Smooth muscle cell of the brain vasculature (primary cell): ENCODE results near the gene CASP2.
"Not testable (repeated sequence)": the region's sequence is repeated elsewhere in the genome, so short reads cannot be mapped to it uniquely, and the experiment has no call there.

Experiments
- DNase-seq: peaks from one replicate; pipeline ENCODE4 v3.0.0-alpha.2; 2012; ENCODE audit warnings: low read depth, low spot score

Gene CASP2

GRCh38 chr7:143264196-143264568 is 24.0 kb upstream of the CASP2 start:
- DNase-seq, result not testable (repeated sequence)

DNA sequence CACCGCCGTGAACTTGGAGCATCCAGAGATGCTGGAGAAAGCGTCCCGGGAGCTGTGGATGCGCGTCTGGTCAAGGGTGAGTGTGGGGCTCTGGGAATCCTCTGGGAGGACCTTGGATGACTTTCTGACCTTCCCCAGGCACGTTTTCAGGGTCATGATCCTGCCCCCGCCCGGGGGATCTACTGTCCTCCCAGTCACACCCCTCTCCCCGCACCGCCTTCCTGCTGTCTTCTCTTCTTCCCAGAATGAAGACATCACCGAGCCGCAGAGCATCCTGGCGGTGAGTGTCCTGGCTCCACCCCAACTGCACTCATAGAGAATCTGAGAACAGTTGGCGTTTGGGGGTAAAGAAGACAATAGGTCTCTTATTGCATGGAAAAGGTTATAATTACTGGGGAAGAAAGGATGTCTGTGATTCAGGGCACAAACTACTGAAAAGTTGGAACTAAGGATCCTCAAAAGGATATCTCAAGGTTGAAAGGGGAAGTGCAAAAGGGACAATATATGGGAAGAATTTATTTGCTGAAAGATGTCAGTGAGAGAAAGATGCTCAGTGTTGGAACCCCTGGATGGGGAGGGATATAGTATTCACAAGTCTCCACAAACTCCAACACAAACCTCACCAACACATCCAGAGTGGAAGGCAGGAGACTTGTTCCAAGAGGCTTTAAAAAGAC is 23.0 kb upstream of the CASP2 start:
- DNase-seq, result no peak

DNA sequence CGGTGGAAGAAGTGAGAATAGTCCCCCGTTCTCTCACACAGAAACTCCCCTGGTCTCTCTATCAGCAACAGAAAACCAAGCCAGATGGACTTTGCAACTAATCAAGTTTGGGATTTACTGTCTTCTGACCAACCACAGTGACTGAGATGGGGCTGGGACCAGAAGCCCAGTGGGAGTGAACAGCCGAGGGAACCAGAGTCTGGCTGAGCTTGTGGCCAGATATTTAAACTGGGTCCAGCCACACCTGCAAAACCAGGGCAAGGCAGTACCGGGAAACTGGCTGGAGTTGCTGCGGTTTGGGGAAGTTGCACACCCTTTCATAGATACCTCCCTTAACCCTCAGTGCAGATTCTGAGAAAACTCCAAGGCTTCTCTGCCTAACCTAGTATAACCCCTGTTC is 18.9 kb upstream of the CASP2 start:
- DNase-seq, result no peak

- DNase-seq, result no peak
Measured at GRCh38 chr7:143271240-143271639, 16.9 kb upstream of the CASP2 start.

DNA sequence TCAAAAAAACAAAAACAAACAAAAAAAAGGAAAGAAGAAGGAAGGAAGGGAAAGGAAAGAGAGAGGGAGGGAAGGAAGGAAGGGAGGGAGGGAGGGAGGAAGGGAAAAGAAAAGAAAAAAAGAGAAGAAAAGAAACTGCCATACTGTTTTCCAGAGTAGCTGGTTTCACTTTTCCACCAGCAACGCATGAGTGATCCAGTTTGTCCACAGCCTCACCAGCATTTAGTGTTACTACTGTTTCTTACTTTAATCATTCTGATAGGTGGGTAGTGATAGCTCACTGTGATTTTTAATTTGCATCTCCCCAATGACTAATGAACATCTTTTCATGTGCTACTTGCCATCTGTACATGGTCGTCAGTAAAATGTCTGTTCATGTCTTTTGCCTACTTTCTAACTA is 15.3 kb upstream of the CASP2 start:
- DNase-seq, result no peak

GRCh38 chr7:143279186-143280098 is 8.7 kb upstream of the CASP2 start:
- DNase-seq, result peak; percentile 12

DNA sequence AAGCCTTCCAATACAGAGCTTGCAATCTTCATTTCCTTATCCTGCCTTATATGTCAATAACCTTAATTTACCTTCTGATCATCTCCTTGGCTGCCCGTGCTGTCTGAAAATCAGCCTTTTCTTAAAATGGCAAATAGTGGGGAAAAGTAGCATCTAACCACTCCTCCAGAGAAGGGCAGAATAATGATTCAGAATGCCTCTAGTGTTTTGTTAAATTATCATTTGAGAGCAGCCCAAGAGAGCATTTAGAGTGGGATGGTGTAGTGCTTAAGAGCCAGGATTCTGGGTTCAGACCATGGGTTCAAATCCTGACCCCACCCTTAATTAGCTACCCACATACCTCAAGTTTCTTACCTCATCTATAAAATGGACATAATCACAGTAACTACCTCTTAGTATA is 8.0 kb upstream of the CASP2 start:
- DNase-seq, result no peak

DNA sequence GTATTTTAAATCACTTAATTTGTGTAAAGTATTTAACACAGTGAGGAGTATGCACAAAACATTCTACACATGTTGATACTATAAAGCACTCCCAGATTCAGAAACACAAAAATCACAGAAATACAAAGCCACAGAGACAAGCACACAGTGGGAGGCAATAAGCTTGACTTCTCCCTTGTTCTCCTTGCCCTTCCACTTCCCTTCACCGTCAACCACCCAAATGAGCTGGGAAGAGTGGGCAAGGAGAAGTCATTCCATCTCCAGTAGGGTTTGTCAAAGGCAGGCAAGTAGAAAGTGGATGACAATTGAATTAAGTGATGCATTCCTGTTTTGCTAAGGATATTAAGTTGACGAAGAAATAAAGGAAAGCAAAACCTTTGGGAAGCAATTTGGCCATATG is 7.6 kb upstream of the CASP2 start:
- DNase-seq, result no peak

DNA sequence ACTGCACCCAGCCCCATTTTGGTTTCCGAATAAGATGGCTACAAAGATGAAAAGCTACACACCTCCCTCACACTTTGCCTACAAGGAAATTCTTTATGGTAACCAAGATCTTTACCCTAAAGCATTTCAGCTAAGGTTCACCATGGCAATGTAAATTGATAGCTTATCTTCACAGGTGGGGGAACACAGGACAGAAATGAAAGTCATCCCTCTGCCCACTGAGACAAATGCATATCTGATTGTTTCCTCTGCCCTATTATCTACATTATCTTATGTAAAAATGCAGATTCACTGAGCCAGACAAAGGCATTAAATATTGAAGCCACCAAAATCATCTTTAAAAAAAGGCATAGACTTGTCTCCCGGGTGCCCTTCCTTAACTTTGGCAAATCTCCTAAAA is 6.6 kb upstream of the CASP2 start:
- no peak for DNase-seq

DNA sequence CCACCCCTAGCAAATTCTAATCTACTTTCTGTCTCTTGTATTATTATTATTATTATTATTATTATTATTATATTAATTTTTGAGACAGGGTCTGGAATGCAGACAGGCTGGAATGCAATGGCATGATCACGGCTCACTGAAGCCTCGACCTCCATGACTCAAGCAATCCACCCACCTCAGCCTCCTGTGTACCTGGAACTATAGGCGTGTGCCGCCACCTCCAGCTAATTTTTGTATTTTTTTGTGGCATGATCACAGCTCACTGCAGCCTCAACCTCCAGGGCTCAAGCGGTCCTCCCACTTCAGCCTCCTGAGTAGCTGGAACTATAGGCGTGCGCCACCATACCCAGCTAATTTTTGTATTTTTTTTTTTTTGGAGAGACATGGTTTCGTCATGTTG is 6.0 kb upstream of the CASP2 start:
- no peak for DNase-seq

DNA sequence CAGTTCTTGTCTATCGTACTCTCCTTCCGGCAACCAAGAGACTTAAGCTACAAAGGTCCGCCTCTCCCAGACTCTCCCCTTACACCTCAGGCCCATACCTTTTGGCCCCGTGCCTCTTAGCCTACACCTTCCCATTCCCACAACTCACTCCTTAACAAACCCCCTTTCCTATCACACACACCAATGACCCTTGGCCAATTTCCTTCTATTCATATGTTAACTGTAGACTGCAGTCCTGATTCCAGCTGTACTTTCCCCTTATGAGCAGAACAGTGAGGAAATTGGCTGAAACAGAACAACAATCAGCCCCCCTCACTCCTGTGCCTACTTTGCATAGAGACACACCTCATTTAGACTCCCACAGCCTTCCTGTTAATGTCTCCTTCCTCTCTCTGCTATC is 4.8 kb upstream of the CASP2 start:
- no peak for DNase-seq

- DNase-seq, result no peak
Measured at GRCh38 chr7:143284591-143285469, 3.3 kb upstream of the CASP2 start, which contains the start of gene TMEM139. Gene TMEM139, plus strand, starts transcription at chr7:143284958. Its CDS starts 1,000 bp downstream, at chr7:143285958.

- no peak for DNase-seq
Measured at GRCh38 chr7:143285470-143285778, 2.7 kb upstream of the CASP2 start.

GRCh38 chr7:143285806-143286521 is 2.2 kb upstream of the CASP2 start:
- no peak for DNase-seq

DNA sequence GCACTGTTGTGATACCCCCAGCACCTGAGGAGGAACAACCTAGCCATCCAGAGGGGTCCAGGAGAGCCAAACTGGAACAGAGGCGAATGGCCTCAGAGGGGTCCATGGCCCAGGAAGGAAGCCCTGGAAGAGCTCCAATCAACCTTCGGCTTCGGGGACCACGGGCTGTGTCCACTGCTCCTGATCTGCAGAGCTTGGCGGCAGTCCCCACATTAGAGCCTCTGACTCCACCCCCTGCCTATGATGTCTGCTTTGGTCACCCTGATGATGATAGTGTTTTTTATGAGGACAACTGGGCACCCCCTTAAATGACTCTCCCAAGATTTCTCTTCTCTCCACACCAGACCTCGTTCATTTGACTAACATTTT is 1.6 kb upstream of the CASP2 start:
- no peak for DNase-seq

GRCh38 chr7:143287339-143287934 is 714 bp upstream of the CASP2 start:
- DNase-seq, result no peak

- DNase-seq, result peak; percentile 9
Measured at GRCh38 chr7:143288836-143289235, 685 bp downstream of the CASP2 start.

- DNase-seq, result no peak
Measured at GRCh38 chr7:143289421-143289820, 1.3 kb downstream of the CASP2 start.

GRCh38 chr7:143289888-143290287 is 1.7 kb downstream of the CASP2 start:
- not testable (repeated sequence) for DNase-seq

DNA sequence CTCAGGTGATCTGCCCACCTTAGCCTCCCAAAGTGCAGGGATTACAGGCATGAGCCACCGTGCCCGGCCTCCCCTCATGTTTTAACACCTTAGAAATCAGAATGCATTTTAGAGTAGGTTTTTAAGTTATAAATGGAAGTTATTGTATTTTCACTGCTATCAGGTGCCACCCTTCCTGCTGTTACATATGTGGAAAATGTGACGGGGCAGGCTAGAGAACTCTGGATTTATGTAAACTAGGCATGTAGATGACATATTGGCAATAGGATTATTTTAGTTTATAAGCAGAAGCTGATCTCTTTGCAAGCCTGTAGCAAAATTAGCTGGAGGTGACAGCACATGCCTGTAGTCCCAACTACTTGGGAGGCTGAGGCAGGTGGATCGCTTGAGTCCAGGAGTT is 2.1 kb downstream of the CASP2 start:
- DNase-seq, result no peak

GRCh38 chr7:143292876-143293275 is 4.7 kb downstream of the CASP2 start:
- DNase-seq, result no peak
